Natural killer cell (primary cell): ENCODE measurements around the gene HACE1. TPM values are rescaled to one million over a fixed set of nuclear protein-coding genes. Genes with fewer than 3 reads are reported as not detected.

Experiments used
- ATAC-seq, 3 donors: fragments of 150-1000 bp in 2 of 3; fragments of 200-7000 bp in 1 of 3; cut with Tn5 transposase; 1 replicate in 1 of 3; 2 replicates in 2 of 3; pipeline ENCODE4 v1.10.0; 2021; ENCODE audit warnings: mild to moderate bottlenecking in 2 of 3, moderate library complexity in 2 of 3
- DNase-seq, 2 donors: peaks; one replicate each; pipeline versions ENCODE4 v3.0.0 to v3.0.0-alpha.2; 2013 to 2021; ENCODE audit warnings: mixed read lengths in 1 of 2
- H3K27ac ChIP-seq: one replicate; pipeline ENCODE4 v1.5.1; 2013; ENCODE audit warnings: mild to moderate bottlenecking, low read length
- H3K27me3 ChIP-seq: one replicate; pipeline ENCODE4 v1.6.1; 2013; ENCODE audit warnings: low read length; ENCODE audit not compliant: control insufficient read depth, insufficient read depth
- H3K36me3 ChIP-seq: one replicate; pipeline ENCODE4 v1.6.1; 2013; ENCODE audit warnings: low read length; ENCODE audit not compliant: control insufficient read depth, insufficient read depth
- H3K4me1 ChIP-seq: one replicate; pipeline ENCODE4 v1.6.1; 2013; ENCODE audit warnings: low read length; ENCODE audit not compliant: control insufficient read depth, insufficient read depth
- H3K4me3 ChIP-seq: one replicate; pipeline ENCODE4 v1.5.1; 2013; ENCODE audit warnings: low read length
- H3K9me3 ChIP-seq: one replicate; pipeline ENCODE4 v1.6.1; 2013; ENCODE audit warnings: low read length; ENCODE audit not compliant: control insufficient read depth, insufficient read depth
- H3K27ac Mint-ChIP-seq, 2 donors: one replicate each; pipeline ENCODE4 v1.8.0; 2022; ENCODE audit warnings: mild to moderate bottlenecking in 2 of 2, mixed read lengths in 2 of 2, moderate library complexity in 1 of 2
- H3K27me3 Mint-ChIP-seq, 2 donors: one replicate each; pipeline ENCODE4 v1.8.0; 2022; ENCODE audit warnings: low read depth in 2 of 2, mixed read lengths in 2 of 2
- H3K36me3 Mint-ChIP-seq: one replicate; pipeline ENCODE4 v1.8.0; 2022; ENCODE audit warnings: mixed read lengths
- H3K4me1 Mint-ChIP-seq, 2 donors: one replicate each; pipeline ENCODE4 v1.8.0; 2022; ENCODE audit warnings: mixed read lengths in 2 of 2
- H3K4me3 Mint-ChIP-seq: one replicate; pipeline ENCODE4 v1.8.0; 2022; ENCODE audit warnings: mild to moderate bottlenecking, moderate library complexity, mixed read lengths
- H3K9me3 Mint-ChIP-seq, 2 donors: one replicate each; pipeline ENCODE4 v1.8.0; 2022; ENCODE audit warnings: mixed read lengths in 2 of 2
- CTCF ChIP-seq: fragments of 200-600 bp; IDR thresholded peaks from one replicate; pipeline ENCODE4 v1.8.0; 2022; ENCODE audit warnings: antibody characterized with exemption
- WGBS: methylation state at CpG from one replicate; pipeline ENCODE4 v1.1.7; 2013; ENCODE audit warnings: missing lambda C conversion rate; ENCODE audit not compliant: insufficient coverage; 5-methylcytosine and 5-hydroxymethylcytosine counted together
- intact Hi-C: fragments of 100-400 bp; cut with micrococcal nuclease; formaldehyde crosslinking; loops from one replicate; pipeline ENCODE4 v1.14.2; 2022
- total RNA-seq, 4 donors: library from RNA; stranded (reverse); fragments of 120-200 nt in 1 of 4; gene quantifications; one replicate each; pipeline versions ENCODE4 v1.2.3 to v1.2.4, GENCODE V29; 2013 to 2022

The HACE1 gene
- total RNA-seq, 3 donors from 2014 or later (not counting 1 experiment from before 2014, with no cell fraction given), result 9.6 to 12.6 (median 9.8) TPM

DNA sequence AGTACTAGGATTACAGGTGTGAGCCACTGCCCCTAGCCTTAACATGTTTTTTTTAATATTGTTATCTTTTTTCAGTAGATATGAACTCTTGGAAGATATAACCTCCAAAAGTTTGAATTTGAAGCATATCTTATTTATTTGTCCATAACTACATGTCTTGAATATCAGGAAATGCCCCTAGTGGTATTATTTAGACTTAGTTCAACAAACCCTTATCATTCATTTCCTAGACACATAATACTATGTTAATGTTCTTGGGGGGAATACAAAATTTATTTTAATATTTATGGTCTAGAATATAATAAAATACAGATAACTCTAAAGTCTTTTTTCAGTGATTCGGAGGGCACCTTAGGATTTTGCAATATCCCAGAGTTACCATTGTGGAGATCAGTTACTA lies 160.7 kb downstream of the HACE1 start:
- Mint-ChIP-seq H3K36me3 (no peaks in the 10 kb centered on the region), H3K4me1 (peaks cover 10% of the 10 kb centered on the region in 2 donors), H3K27me3 (peaks cover 3 to 6% of the 10 kb centered on the region in 2 donors), H3K27ac (no peak overlapping the region), H3K4me3 (no peak overlapping the region), H3K9me3 (no peaks in the 10 kb centered on the region)
- H3K4me3 ChIP-seq, result no peak overlapping the region
- H3K4me1 ChIP-seq, result peaks cover 3% of the 10 kb centered on the region
- 100% methylated on average over 1 of the region's 1 CpG for WGBS
- intact Hi-C loops, result no loop called here
- TF ChIP-seq CTCF, result no peak
- no peaks in the 10 kb centered on the region for H3K27me3 ChIP-seq
- H3K9me3 ChIP-seq, result no peaks in the 10 kb centered on the region
- H3K27ac ChIP-seq, result no peak overlapping the region
- H3K36me3 ChIP-seq, result no peaks in the 10 kb centered on the region
- DNase-seq, result no peak
- no peak for ATAC-seq

- H3K4me1 Mint-ChIP-seq, result peaks cover 0 to 4% of the 10 kb centered on the region in 2 donors
- Histone ChIP-seq H3K9me3 (no peaks in the 10 kb centered on the region), H3K27me3 (no peaks in the 10 kb centered on the region), H3K4me3 (no peak overlapping the region), H3K36me3 (no peaks in the 10 kb centered on the region), H3K27ac (no peak overlapping the region), H3K4me1 (no peaks in the 10 kb centered on the region)
- H3K9me3 Mint-ChIP-seq, result no peaks in the 10 kb centered on the region
- H3K27ac Mint-ChIP-seq, result no peak overlapping the region
- intact Hi-C loops, result no loop called here
- H3K36me3 Mint-ChIP-seq, result no peaks in the 10 kb centered on the region
- DNase-seq (no peak), ATAC-seq (no peak)
- H3K4me3 Mint-ChIP-seq, result no peak overlapping the region
- 100% methylated on average over 1 of the region's 1 CpG for WGBS
- no peak for TF ChIP-seq CTCF
- H3K27me3 Mint-ChIP-seq, result peaks cover 0 to 3% of the 10 kb centered on the region in 2 donors
These were observed 167.7 kb downstream of the HACE1 start for GRCh38 chr6:104692008-104692407.

DNA sequence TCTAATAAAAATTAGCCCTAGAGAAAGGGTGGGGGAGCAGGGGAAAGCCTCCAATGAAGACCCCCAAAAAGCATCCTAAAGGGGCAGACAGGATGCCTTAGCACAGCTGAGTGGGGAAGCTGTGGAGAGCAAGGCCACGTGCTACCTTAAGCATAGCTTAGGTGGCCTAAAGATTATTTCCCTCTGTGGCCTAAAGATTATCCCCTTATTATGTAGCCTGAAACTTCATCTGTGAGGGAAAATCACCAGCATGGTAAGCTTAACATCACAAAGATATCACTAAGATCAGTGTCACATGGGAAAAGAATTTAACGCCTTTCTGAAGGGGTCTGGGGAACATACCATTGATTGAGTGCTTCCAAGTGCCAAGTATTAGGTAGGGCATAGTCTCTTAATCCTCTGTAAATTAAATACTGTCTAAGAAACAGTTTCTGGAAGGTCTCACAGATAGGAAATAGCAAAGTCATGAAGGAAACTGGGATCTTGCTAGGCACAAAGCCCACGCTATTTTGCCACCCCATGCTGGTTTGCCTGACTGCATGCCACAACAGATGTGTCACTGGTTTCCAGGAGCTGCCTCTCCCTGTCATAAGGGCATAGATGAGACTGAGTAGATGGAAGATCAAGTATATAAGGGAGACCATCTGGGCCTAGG lies 170.0 kb downstream of the HACE1 start:
- Histone ChIP-seq H3K27me3 (no peaks in the 10 kb centered on the region), H3K27ac (no peak overlapping the region), H3K4me1 (no peaks in the 10 kb centered on the region), H3K9me3 (no peaks in the 10 kb centered on the region), H3K36me3 (no peaks in the 10 kb centered on the region), H3K4me3 (no peak overlapping the region)
- Mint-ChIP-seq H3K27ac (no peak overlapping the region), H3K4me1 (peaks cover under 1 to 4% of the 10 kb centered on the region in 2 donors), H3K27me3 (peaks cover 0 to 2% of the 10 kb centered on the region in 2 donors), H3K4me3 (no peak overlapping the region), H3K9me3 (no peaks in the 10 kb centered on the region), H3K36me3 (no peaks in the 10 kb centered on the region)
- ATAC-seq (no peak), DNase-seq (no peak)
- TF ChIP-seq CTCF, result no peak
- intact Hi-C loops, result no loop called here
- WGBS, result 90% methylated on average over 3 of the region's 3 CpGs
